GM18873 (cell line): Measurements from ENCODE around the gene TAMALIN.

Experiments
- ATAC-seq: cut with Tn5 transposase; IDR thresholded peaks from one replicate; pipeline ENCODE4 v1.9.1; 2021; ENCODE audit warnings: mild to moderate bottlenecking, moderate library complexity, moderate number of reproducible peaks; ENCODE audit not compliant: unreplicated experiment, low FRiP score

Gene TAMALIN

DNA sequence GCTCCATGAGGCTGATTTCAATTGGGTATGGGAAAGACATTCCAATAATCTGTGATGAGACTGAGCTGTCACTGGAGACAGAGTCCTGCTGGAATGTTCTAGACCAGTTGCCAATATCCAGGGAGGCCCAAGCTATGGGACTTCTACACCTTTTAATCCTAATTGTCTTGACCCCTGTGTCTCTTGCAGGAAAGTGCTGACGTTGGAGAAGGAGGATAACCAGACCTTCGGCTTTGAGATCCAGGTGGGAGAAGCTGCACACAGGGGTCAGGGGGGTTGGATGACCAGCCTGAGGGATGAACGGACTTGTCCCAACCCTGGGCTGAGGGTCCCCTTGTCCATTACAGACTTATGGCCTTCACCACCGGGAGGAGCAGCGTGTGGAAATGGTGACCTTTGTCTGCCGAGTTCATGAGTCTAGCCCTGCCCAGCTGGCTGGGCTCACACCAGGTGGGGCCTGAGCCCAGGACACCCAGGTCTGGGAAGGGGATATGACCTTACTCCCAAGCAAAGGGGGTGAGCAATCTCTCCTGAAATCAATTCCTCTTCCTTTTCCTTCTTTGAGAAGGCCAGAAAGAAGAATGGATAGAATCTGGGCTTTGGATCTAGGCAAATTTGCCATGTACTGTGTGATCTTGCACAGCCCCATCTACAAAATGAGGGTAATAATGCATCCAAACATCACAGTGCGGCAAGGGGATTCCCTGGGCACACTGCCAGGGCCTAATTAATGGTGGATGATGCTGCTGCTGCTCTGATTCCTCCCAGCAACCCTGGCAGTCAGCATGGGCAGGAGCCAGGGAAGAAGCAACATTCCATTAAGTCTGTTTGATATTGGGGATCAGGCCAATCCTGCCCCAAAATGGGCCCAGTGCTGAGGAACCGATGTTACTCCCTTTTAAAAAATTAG is 4.2 kb downstream of the TAMALIN start:
- no peak for ATAC-seq

GRCh38 chr12:52011602-52012214 is 5.0 kb downstream of the TAMALIN start:
- no peak for ATAC-seq

DNA sequence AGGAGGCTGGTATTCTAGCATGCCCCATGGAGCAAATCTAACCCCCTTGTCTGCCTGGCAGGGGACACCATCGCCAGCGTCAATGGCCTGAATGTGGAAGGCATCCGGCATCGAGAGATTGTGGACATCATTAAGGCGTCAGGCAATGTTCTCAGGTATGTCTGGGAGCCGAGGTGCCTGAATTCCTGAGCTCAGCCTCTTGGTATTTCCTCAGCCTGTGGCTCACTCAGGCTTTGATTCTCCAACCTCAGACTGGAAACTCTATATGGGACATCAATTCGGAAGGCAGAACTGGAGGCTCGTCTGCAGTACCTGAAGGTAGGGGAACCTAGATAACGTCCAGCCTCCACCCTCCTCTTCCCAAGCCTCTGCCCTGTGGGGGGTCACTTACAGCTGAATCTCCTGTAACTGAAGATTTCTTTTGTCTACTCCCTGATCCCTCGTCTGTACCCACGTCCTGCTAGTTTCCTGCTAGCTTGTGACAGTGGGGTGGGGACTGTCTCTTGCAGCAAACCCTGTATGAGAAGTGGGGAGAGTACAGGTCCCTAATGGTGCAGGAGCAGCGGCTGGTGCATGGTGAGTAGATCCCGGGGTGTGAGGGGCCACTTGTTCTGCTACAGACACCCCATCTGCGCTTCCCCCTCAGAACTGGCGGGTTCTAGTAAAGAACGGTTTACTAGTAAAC is 7.0 kb downstream of the TAMALIN start:
- ATAC-seq, result no peak

GRCh38 chr12:52014567-52015530 is 8.1 kb downstream of the TAMALIN start:
- ATAC-seq, result no peak

DNA sequence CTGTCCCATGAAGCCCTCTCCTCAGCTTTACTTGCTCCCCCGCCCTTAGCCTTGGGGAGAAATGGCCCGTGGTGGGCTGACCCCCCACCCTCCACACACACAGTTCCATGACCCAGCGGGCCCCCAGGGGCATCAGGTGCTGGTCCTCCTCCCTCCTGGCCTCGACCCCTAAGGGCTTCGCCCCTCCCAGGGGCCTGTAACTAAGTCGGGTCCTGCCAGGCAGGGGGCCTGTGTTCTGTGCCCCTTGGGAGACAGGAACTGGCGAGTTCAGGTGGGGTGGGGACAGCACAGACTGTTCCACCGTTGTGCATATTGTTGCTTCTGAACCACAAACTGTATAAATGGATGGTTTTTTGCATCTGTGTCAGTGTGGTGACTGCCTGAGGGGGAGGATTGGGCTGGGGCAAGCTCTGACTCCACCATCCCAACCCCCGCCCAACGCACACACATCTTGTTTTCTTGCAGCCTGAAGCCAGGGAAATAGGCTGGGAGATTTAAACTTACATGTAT is 8.8 kb downstream of the TAMALIN start:
- ATAC-seq, result no peak

- ATAC-seq, result no peak
These were observed 11.8 kb downstream of the TAMALIN start for GRCh38 chr12:52018433-52019112.

DNA sequence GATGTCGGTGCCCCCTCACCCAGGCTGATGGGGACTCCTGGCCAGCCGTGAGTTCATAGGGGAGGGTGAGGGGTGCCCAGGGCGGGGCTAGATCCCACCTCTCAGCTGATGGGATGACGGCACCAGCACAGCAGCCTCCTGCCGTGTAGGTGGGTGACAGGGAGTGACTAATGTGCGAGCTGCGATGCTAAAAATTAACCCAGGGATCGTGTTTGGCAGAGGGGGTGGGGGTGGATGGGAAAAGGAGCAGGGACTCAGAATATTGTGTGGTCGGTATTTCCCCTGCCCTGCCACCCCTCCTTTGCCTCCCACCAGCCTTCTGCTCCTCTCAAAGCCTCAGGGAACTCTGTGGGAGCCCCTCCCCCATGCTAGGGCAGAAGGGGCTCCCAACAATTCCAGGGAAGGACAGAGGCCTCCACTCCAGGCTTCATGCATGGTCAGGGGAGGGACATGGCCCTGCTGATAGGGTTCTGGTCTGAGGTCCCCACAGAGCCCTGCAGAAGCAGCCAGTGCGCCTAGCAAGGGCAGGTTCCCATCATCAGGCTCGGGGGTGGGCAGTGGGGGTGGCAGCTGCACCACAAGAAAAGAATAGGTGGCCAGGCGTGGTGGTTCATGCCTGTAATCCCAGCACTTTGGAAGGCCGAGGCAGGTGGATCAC is 12.5 kb downstream of the TAMALIN start:
- no peak for ATAC-seq

DNA sequence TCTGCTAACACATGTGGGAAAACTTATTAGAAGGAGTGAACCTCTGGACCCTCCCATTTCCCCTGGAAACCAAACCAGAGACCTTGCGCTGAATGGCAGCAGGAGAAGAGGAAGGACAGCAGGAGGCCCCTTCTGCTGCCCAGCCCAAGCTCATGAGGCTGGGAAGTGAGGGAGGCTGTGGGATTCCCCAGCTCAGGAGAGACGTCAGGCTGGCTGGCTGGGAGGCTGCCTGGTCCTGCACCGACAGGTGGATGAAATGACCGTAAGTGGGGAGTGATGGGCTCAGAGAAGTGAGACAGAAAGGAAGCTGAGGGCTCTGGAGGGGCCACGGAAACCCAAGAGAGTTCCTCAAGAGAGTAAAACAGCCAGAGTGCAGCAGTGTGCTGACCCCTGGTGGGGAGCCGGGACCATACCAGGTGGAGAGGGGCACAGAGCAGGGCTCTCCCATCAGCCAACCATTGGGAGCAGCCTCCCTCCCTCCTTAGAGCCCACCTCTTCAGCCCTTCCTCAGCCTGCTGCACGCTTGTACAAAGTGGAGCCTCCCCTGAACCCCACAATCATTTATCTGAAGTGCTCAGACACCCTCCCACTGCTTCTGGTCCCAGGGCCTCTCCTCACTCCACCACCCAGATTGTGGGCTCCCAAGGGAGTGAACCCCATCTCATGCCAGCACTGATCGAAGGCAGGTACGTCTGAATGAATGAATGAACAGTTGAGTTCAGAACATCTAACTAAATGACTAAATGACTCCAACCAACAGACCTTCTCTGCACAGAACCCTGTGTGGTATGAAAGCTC is 14.0 kb downstream of the TAMALIN start:
- ATAC-seq, result no peak

DNA sequence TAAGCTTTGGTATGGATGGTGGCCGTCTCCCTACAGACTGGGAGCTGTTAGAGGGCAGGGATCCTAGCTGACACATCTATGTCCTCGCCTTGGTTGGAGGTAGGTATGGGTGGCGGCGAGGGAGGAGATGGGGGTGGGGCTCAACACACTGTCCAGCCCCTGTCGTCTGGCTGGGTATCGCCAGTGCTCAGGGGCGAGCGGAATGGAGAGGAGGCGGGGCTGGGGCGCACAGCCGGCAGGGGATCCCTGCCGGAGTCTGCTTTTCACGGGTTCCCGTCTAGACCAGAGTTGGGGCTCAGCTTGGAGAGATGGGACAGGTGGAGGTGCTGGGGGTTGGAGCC is 16.1 kb downstream of the TAMALIN start:
- ATAC-seq, result no peak

DNA sequence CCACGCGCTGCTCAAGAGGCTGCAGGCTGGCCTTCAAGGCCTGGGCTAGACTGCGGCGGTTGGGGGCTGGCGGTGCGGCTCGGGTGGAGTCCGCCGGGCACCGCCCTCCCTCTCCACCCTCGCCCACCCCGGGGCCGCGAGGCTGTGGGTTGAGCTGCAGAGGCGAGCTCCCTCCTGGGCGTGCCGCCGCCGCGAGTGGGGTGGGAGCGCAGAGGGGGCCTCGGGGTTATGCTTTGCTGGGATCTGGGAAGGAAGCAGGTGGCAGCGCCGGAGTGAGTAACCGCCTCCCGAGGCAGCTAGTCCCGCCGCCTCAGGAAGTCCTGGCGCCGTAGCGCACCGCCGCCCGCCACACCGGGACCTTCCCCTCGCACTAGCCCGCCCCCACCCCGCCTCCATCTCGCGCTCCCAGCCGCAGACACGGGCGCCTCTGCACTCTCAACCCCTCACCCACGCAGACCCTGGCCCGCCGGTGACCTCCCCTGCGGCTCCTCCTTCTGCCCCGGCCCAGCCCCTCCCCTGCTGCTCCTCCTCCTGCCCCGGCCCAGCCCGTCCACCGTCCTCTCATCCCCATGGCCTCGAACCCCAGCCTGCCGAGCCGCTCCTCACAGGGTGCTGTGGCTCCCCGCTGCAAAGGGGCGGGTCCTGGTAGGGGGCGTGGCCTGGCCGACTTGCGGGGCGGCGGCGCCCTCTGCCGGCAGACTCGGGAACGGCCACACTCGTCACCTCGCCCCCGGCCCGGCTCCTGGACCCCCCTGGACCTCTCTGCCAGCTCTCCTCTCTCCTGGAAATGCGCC is 16.6 kb downstream of the TAMALIN start:
- ATAC-seq, result no peak

DNA sequence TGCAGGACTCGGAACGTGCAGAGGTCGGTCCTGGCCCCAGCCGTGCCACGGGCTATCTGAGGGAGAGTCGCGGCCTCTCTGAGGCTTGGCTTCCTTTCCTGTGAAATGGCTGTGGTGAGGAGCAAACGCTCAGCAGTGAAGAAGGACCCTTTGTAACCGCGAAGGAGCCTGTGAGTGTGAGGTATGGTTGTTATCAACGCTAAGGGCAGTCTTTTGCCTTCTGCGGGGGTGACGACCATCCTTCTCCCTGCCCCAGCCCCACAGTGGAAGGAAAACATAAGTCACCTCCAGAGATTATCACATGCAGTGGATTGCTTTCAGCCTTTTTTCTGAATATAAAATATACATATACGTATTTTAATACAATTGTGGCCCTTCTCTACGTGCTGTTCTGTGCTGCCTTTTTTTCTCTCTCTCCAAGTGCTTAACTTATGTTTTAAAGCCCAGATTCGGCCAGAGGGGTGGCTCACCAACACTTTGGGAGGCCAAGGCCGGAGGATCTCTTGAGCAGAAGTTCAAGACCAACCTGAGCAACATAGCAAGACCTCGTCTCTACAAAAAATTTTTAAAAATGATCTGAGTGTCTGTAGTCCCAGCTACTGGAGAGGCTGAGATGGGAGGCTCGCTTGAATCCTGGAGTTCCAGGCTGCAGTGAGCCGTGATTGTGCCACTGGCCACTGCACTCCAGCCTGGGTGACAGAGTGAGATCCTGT is 17.4 kb downstream of the TAMALIN start:
- ATAC-seq, result no peak

- ATAC-seq, result no peak
These were observed 18.1 kb downstream of the TAMALIN start for GRCh38 chr12:52024845-52025230.

DNA sequence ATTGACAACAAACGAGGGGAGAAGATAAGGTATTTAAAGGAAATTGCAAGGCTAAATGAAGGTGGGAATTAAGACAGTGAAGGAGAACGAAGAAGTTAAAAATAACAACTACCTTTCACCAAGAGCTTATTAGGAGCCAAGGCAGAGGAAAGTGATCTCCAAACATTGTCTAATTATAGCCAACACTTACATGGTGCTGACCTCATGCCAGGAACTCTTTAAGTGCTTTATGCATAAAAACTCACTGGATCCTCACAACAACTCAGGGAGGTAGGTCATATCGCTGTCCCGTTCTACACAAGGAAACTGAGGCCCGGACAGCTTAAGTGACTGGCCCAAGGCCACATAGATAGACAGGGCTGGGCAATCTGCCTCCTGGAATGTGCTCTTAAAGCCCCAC is 19.5 kb downstream of the TAMALIN start:
- ATAC-seq, result no peak

DNA sequence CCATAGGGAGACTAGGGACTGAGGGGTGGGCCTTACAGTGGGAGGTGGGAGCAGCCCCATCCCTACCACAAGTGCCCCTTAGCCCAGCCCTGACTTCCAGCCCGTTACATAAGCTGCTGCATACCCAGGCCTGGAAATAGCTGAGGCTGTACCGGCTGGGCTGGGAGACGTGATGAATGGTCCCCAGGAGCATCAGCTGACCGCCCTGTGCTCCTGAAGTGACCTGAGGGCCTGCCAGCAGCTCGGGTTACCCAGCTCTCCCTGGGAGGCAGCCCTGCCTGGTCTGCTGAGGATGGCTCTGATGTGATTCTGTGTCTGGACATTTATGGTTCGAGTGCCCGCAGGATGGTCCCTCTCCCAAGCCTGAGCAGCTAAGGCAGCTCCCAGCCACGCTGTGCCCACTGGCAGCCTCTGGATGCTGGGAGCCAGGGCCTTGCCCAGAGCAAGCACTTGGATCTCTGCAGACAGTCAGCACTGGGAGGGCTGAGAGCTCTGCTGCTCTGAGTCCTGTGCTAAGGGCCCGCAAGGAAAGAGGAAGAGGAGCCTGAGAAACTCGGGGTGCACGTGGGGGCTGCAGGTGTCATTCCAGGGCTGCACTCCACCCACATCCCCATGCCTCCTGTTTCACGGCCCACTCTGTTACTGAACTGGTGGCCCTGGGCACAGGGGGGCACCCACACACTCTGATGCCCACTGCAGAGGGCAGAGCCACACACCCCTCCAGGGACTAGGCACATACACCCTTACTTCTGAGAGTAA is 20.5 kb downstream of the TAMALIN start:
- ATAC-seq, result no peak

GRCh38 chr12:52029685-52030084 is 22.9 kb downstream of the TAMALIN start:
- no peak for ATAC-seq

GRCh38 chr12:52032446-52032803 is 25.7 kb downstream of the TAMALIN start:
- no peak for ATAC-seq
